GM21381 (cell line): ENCODE results near the gene ZNF575.
"Not testable (repeated sequence)": the region's sequence is repeated elsewhere in the genome, so short reads cannot be mapped to it uniquely, and the experiment has no call there.

Source experiments
- ATAC-seq: cut with Tn5 transposase; IDR thresholded peaks from one replicate; pipeline ENCODE4 v1.9.1; 2021; ENCODE audit warnings: mild to moderate bottlenecking, moderate library complexity; ENCODE audit not compliant: unreplicated experiment

The ZNF575 gene

GRCh38 chr19:43540381-43540780, 7.4 kb downstream of the ZNF575 start:
- ATAC-seq = no peak

GRCh38 chr19:43541920-43542650, 9.1 kb downstream of the ZNF575 start:
- no peak for ATAC-seq

- no peak for ATAC-seq
Measured at GRCh38 chr19:43544077-43544476, 11.1 kb downstream of the ZNF575 start.

GRCh38 chr19:43545276-43545675, 12.3 kb downstream of the ZNF575 start:
- ATAC-seq = no peak

- ATAC-seq = no peak
Measured at GRCh38 chr19:43545981-43546380, 13.0 kb downstream of the ZNF575 start.

- no peak for ATAC-seq
Measured at GRCh38 chr19:43546581-43546980, 13.6 kb downstream of the ZNF575 start.

- not testable (repeated sequence) for ATAC-seq
Measured at GRCh38 chr19:43547926-43548325, 14.9 kb downstream of the ZNF575 start.

- ATAC-seq = no peak
Measured at GRCh38 chr19:43548706-43549105, 15.7 kb downstream of the ZNF575 start.

- no peak for ATAC-seq
Measured at GRCh38 chr19:43551399-43552197, 18.6 kb downstream of the ZNF575 start.

- ATAC-seq = no peak
Measured at GRCh38 chr19:43552198-43552450, 19.1 kb downstream of the ZNF575 start.

GRCh38 chr19:43552616-43553015, 19.6 kb downstream of the ZNF575 start:
- no peak for ATAC-seq

GRCh38 chr19:43553656-43554055, 20.7 kb downstream of the ZNF575 start:
- no peak for ATAC-seq

- no peak for ATAC-seq
Measured at GRCh38 chr19:43554317-43554895, 21.4 kb downstream of the ZNF575 start.

GRCh38 chr19:43555185-43555770, 22.3 kb downstream of the ZNF575 start:
- ATAC-seq = no peak

- ATAC-seq = no peak
Measured at GRCh38 chr19:43560687-43561086, 27.7 kb downstream of the ZNF575 start.

GRCh38 chr19:43561139-43561970, 28.4 kb downstream of the ZNF575 start:
- ATAC-seq = no peak

GRCh38 chr19:43562226-43562697, 29.3 kb downstream of the ZNF575 start:
- ATAC-seq = no peak

GRCh38 chr19:43562698-43563241, 29.8 kb downstream of the ZNF575 start:
- ATAC-seq = peak; percentile 80

- ATAC-seq = no peak
Measured at GRCh38 chr19:43563816-43564457, 30.9 kb downstream of the ZNF575 start.

- ATAC-seq = no peak
Measured at GRCh38 chr19:43564800-43565199, 31.8 kb downstream of the ZNF575 start.
